K562 (cell line): ENCODE results near the gene B3GNT4.

Source experiments
- CREB1 ChIP-seq, 2 experiments: sonication (generic) in 1 of 2; formaldehyde crosslinking in 1 of 2; IDR thresholded peaks; 2 replicates each; pipeline versions ENCODE4 v1.6.1 to v1.8.0; 2012 to 2022; ENCODE audit warnings: inconsistent platforms in 1 of 2, mild to moderate bottlenecking in 1 of 2, missing genetic modification reagents in 1 of 2, moderate library complexity in 1 of 2
- DMBX1 ChIP-seq: fragments of 250-450 bp; sonication (Bioruptor Pico); IDR thresholded peaks from 2 replicates; pipeline ENCODE4 v1.8.0; 2022; ENCODE audit warnings: inconsistent platforms, mild to moderate bottlenecking, moderate library complexity, borderline replicate concordance
- EZH2 ChIP-seq: IDR thresholded peaks from 2 replicates; pipeline ENCODE4 v1.6.1; 2012; ENCODE audit warnings: low read depth, mild to moderate bottlenecking, inconsistent platforms, low read length, borderline replicate concordance
- FOXJ3 ChIP-seq: sonication (generic); formaldehyde crosslinking; IDR thresholded peaks from 2 replicates; pipeline ENCODE4 v1.4.0; 2020; ENCODE audit warnings: mild to moderate bottlenecking, missing genetic modification reagents
- KAT8 ChIP-seq: fragments of 450-650 bp; IDR thresholded peaks from 2 replicates; pipeline ENCODE4 v1.6.1; 2016; ENCODE audit warnings: low read depth, mild to moderate bottlenecking
- KLF13 ChIP-seq: fragments of 450-650 bp; IDR thresholded peaks from 2 replicates; pipeline ENCODE4 v1.6.1; 2016; ENCODE audit warnings: missing genetic modification characterization, low read depth, mild to moderate bottlenecking, missing compliant biosample characterization, moderate library complexity, borderline replicate concordance
- L3MBTL2 ChIP-seq: fragments of 450-650 bp; IDR thresholded peaks from 2 replicates; pipeline ENCODE4 v1.6.1; 2016; ENCODE audit warnings: mild to moderate bottlenecking, moderate library complexity
- MAFK ChIP-seq: IDR thresholded peaks from 2 replicates; pipeline ENCODE4 v1.6.1; 2011; ENCODE audit warnings: low read length, improper control_type of control experiment
- SMARCE1 ChIP-seq: fragments of 450-650 bp; IDR thresholded peaks from 2 replicates; pipeline ENCODE4 v1.7.1; 2016; ENCODE audit warnings: mild to moderate bottlenecking
- TAF9B ChIP-seq: fragments of 450-650 bp; IDR thresholded peaks from 2 replicates; pipeline ENCODE4 v1.6.1; 2018; ENCODE audit warnings: mild to moderate bottlenecking; ENCODE audit not compliant: partially characterized antibody
- ZNF12 ChIP-seq: sonication (generic); formaldehyde crosslinking; IDR thresholded peaks from 2 replicates; pipeline ENCODE4 v1.4.0; 2020; ENCODE audit warnings: mild to moderate bottlenecking, missing genetic modification reagents
- ZNF639 ChIP-seq, 2 experiments: fragments of 200-800 bp in 1 of 2; sonication (Bioruptor generic) in 1 of 2; sonication (generic) in 1 of 2; formaldehyde crosslinking in 1 of 2; IDR thresholded peaks in 1 of 2; conservative IDR thresholded peaks in 1 of 2; 2 replicates each; pipeline versions ENCODE4 v1.5.0 to v1.6.1; 2016 to 2020; ENCODE audit warnings: missing compliant biosample characterization in 1 of 2, missing genetic modification characterization in 1 of 2, missing genetic modification reagents in 1 of 2
- TF ChIP-seq, protein P1 (sequence below), 3 experiments: IDR thresholded peaks in 2 of 3; conservative IDR thresholded peaks in 1 of 3; 2 replicates each; pipeline ENCODE4 v1.5.1; 2011 to 2012; ENCODE audit warnings: low read length in 3 of 3, mild to moderate bottlenecking in 3 of 3, control low read depth in 2 of 3, improper control_type of control experiment in 1 of 3, inconsistent platforms in 1 of 3, low read depth in 1 of 3, mixed read lengths in 1 of 3, moderate library complexity in 1 of 3; ENCODE audit not compliant: insufficient read depth in 2 of 3
- TF ChIP-seq, protein P2 (sequence below): fragments of 450-650 bp; IDR thresholded peaks from 2 replicates; pipeline ENCODE4 v1.7.1; 2018; ENCODE audit warnings: mild to moderate bottlenecking, low read depth; ENCODE audit not compliant: partially characterized antibody

DNA sequence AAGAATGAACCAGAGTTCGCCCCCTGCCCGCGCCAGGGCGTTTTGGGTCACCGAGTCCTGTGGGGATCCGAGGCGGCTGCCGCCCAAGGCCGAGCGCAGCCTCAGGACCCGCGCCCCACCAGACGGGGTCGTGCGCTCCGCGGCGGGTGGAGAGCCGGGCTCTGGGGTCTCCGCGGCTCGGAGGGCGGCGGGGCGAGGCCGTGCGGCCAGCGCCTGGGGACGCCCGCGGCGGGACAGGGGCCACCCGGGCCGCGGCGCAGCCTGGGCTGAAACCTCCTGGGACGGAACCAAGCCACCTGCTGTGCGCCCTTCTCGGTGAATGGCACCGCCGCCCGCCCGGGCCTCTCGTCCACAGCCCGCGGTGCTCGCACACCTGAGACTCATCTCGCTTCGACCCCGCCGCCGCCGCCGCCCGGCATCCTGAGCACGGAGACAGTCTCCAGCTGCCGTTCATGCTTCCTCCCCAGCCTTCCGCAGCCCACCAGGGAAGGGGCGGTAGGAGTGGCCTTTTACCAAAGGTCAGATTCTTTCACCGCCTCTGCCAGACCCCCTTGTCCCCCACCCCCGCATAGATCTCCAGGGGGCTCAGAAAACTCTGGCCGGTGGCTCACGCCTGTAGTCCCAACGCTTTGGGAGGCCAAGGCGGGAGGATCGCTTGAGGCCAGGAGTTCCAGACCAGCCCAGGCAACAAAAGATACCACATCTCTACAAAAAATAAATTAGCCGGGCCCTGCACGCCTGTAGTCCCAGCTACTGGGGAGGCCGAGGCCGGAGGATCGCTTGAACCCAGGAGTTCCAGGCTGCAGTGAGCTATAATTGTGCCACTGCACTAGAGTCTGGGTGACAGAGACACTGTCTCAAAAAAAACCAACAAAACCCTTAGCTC lies 901 bp downstream of the B3GNT4 start:
- TF ChIP-seq SMARCE1 (no peak), CREB1 (IDR thresholded peaks at IDR 0.05) (no peak), CREB1 (CRISPR knock-in tag; IDR thresholded peaks at IDR 0.05) (no peak), KAT8 (no peak), EZH2 (no peak), L3MBTL2 (no peak), ZNF12 (no peak), MAFK (no peak), FOXJ3 (CRISPR knock-in tag) (no peak), KLF13 (tag) (no peak), ZNF639 (CRISPR knock-in tag; conservative IDR thresholded peaks at IDR 0.05 in 1 of 2, IDR thresholded peaks at IDR 0.05 in 1 of 2) (no peak), DMBX1 (CRISPR knock-in tag) (no peak), TAF9B (no peak)
- TF ChIP-seq, protein P1, sequence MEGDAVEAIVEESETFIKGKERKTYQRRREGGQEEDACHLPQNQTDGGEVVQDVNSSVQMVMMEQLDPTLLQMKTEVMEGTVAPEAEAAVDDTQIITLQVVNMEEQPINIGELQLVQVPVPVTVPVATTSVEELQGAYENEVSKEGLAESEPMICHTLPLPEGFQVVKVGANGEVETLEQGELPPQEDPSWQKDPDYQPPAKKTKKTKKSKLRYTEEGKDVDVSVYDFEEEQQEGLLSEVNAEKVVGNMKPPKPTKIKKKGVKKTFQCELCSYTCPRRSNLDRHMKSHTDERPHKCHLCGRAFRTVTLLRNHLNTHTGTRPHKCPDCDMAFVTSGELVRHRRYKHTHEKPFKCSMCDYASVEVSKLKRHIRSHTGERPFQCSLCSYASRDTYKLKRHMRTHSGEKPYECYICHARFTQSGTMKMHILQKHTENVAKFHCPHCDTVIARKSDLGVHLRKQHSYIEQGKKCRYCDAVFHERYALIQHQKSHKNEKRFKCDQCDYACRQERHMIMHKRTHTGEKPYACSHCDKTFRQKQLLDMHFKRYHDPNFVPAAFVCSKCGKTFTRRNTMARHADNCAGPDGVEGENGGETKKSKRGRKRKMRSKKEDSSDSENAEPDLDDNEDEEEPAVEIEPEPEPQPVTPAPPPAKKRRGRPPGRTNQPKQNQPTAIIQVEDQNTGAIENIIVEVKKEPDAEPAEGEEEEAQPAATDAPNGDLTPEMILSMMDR (IDR thresholded peaks at IDR 0.05 in 2 of 3, conservative IDR thresholded peaks at IDR 0.05 in 1 of 3; ENCODE audit: insufficient read depth in 2 of 3, low read depth in 1 of 3, low read length in 3 of 3): no peak
- TF ChIP-seq, protein P2, sequence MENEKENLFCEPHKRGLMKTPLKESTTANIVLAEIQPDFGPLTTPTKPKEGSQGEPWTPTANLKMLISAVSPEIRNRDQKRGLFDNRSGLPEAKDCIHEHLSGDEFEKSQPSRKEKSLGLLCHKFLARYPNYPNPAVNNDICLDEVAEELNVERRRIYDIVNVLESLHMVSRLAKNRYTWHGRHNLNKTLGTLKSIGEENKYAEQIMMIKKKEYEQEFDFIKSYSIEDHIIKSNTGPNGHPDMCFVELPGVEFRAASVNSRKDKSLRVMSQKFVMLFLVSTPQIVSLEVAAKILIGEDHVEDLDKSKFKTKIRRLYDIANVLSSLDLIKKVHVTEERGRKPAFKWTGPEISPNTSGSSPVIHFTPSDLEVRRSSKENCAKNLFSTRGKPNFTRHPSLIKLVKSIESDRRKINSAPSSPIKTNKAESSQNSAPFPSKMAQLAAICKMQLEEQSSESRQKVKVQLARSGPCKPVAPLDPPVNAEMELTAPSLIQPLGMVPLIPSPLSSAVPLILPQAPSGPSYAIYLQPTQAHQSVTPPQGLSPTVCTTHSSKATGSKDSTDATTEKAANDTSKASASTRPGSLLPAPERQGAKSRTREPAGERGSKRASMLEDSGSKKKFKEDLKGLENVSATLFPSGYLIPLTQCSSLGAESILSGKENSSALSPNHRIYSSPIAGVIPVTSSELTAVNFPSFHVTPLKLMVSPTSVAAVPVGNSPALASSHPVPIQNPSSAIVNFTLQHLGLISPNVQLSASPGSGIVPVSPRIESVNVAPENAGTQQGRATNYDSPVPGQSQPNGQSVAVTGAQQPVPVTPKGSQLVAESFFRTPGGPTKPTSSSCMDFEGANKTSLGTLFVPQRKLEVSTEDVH: no peak
